OCI-LY1 (cell line): ENCODE results near the gene TMA7B.

ENCODE experiments used
- CTCF ChIP-seq: fragments of 200-600 bp; sonication (generic), shearing (Covaris generic); IDR thresholded peaks from 2 replicates; pipeline ENCODE4 v1.5.1; 2017; ENCODE audit warnings: mild to moderate bottlenecking, antibody characterized with exemption, low read length, moderate library complexity, mixed read lengths
- EZH2 ChIP-seq: fragments of 200-600 bp; sonication (generic), shearing (Covaris generic); IDR thresholded peaks from 2 replicates; pipeline ENCODE4 v1.8.0; 2017; ENCODE audit warnings: borderline replicate concordance, mixed run types, mild to moderate bottlenecking, antibody characterized with exemption, low read length, moderate library complexity, mixed read lengths

DNA sequence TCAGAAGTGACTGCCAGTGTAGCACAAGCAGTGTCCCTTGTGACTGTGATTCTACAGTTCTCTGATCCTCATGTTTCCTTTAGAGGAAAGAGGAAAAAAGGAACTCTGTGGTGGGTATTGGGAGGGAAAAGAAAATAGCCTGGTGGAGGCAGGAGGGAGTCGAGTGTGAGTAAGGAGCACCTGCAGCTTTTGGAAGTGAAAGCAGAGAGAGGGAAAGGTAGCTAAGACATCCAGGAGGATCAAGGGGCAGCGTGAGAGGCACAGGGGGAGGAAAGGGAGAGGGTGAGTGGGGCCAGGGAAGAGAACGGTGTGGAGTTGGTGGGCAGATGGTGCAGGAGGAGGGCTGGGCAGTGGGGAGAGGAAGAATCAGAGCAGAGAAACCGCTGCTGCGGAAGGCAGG lies 12.4 kb downstream of the TMA7B start:
- no peak for TF ChIP-seq CTCF
- TF ChIP-seq EZH2 = no peak
